Stimulated activated CD4-positive, alpha-beta T cell treated with anti-CD3 and anti-CD28 coated beads, Interleukin-12 subunit alpha, Interleukin-12 subunit beta, amount 100 ng/mL, for 48 hours (primary cell): ENCODE results near the gene TIGD1.

Experiments
- DNase-seq, 3 donors: peaks; one replicate each; pipeline ENCODE4 v3.0.0-alpha.2; 2020; ENCODE audit warnings: low read depth in 2 of 3, low spot score in 1 of 3

Gene TIGD1

DNA sequence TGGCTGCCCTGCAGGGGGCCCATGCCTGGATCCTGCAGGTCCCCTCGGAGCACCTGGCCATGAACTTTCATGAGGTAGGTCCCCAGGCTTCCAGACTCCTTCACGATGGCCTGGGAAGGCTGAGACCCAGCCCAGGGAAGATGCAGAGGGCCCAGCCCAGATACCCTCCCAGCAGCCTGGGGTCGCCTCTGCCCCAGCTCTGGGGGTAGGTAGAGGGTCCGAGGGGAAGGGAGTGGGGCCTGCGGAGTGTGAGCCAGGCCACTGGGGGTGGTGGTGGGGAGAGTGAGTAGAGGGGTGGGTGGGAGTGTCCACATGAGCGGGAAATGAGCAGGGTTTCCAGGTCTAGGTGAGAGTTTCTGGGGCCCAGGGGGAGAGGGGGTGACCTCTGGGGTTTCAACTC lies 25.6 kb downstream of the TIGD1 start:
- no peak for DNase-seq

DNA sequence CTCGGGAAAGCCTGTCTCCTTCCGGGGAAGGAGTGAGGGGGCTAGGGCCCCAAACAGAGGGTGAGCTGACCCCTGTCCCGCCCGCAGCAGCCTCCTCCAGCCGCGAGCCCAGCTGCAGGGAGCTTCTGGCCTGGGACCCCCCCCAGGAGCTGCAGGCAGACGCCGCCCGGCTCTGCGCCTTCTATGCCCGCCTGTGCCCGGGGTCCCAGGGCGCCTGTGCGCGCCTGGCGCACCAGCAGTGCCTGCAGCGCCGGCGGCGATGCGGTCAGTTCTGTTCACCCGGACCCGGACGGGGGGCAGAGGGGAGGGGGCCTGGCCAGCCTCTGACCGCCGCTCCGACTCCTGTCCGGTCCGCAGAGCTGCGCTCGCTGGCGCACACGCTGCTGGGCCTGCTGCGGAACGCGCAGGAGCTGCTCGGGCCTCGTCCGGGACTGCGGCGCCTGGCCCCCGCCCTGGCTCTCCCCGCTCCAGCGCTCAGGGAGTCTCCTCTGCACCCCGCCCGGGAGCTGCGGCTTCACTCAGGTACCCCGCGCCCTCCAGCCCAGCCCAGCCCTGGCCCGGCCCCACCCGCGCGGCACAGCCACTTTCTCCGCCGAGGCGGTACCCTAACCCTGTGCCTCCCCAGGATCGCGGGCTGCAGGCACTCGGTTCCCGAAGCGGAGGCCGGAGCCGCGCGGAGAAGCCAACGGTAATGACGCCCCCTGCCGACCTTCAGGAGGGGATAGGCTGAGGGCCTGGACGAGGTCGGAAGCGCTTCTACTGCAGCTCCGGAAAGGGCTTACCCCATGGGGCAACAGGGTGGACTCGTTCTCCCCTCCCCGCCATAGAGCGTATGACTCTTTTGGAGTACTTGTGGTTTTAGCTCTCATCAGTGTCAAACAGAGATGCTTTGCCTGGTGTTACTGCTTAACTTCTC lies 26.4 kb downstream of the TIGD1 start:
- DNase-seq: peak in 2 of 3 donors; percentile 32 to 33

DNA sequence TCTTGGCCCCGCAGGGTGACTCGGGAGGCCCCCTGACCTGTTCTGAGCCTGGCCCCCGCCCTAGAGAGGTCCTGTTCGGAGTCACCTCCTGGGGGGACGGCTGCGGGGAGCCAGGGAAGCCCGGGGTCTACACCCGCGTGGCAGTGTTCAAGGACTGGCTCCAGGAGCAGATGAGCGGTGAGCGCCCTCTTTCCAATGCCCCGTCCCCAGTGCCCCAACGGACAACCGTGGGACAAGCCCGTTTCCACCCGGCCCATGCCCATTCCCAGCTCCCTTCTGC lies 27.0 kb downstream of the TIGD1 start:
- DNase-seq: no peak

DNA sequence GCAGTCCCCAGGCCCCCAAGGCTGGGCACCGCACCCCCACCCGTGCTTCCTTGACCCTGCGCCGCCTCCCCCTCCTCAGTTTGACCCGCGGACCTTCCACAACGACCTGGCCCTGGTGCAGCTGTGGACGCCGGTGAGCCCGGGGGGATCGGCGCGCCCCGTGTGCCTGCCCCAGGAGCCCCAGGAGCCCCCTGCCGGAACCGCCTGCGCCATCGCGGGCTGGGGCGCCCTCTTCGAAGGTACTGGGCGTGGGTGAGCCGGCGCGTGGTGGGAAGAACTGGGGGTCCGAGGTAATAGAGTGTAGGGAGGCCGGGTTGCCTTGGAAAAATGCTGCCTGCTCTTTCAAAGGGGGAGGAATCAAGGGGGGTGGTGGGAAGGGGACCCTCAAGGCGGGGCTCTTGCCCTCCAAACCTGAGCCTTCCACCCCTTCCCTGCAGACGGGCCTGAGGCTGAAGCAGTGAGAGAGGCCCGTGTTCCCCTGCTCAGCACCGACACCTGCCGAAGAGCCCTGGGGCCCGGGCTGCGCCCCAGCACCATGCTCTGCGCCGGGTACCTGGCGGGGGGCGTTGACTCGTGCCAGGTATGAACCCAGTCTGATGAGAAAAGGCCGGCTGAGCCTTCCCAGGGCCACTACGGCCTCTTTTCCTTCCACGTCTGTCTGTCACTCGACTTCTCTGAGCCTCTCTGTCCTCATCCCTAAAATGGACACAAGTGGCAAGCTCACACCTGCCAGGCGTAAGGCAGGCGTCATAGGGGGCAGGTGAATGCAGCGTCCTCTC lies 27.5 kb downstream of the TIGD1 start:
- no peak for DNase-seq

DNA sequence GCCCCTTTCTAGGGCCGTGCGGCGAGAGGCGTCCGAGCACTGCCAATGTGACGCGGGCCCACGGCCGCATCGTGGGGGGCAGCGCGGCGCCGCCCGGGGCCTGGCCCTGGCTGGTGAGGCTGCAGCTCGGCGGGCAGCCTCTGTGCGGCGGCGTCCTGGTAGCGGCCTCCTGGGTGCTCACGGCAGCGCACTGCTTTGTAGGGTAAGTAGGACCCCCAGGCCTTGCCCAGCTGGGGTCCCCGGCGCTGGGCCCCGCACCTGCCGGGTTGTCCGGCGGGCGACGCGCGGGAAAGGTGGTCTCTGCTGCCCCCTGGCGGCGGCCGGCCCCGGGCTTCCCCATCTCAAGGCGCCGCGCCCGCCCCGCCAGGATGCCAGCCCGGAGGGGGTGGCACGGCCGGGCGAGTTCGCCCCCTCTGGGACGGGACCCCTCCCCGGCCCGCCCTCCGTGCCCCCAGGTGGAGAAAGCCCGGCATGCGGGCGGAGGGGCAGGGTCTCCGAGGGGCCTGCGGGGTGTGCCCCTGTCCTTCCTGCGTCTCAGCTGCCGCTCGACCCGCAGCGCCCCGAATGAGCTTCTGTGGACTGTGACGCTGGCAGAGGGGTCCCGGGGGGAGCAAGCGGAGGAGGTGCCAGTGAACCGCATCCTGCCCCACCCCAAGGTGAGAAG lies 28.3 kb downstream of the TIGD1 start:
- peak; percentile 20 to 58 (median 52) for DNase-seq

DNA sequence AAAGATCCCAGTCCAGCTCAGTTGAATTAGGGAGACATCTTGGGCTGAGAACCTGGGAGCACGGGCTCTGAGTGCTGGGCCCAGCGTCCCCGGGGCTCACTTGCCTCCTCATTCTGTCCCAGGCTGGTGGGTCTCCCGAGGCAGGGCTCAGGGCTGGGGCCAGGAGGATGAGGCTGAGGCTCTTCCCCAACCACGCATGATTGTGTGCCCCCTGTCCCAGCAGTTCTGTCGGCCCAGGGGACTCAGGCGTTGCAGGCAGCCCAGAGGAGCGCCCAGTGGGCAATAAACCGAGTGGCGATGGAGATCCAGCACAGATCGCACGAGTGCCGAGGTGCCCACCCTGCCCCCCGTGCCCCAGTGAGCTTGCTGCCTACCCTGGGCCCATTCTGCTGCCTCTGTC lies 29.3 kb downstream of the TIGD1 start:
- no peak for DNase-seq

DNA sequence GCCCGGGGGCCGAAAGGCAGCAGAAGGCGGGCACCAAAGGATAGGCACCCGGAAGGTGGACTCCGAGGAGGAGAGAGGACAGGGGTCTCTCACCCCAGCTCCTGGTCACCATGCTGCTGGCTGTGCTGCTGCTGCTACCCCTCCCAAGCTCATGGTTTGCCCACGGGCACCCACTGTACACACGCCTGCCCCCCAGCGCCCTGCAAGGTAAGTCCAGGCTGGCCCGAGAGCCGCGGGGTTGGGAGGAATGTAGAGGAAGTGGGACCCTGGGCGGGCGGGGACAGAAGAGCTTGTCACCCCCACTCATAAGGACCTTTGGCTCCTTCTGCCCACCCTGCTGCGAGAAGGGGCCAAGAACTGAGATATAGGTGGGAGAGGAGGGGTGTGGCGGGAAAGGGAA lies 29.9 kb downstream of the TIGD1 start:
- DNase-seq: no peak

DNA sequence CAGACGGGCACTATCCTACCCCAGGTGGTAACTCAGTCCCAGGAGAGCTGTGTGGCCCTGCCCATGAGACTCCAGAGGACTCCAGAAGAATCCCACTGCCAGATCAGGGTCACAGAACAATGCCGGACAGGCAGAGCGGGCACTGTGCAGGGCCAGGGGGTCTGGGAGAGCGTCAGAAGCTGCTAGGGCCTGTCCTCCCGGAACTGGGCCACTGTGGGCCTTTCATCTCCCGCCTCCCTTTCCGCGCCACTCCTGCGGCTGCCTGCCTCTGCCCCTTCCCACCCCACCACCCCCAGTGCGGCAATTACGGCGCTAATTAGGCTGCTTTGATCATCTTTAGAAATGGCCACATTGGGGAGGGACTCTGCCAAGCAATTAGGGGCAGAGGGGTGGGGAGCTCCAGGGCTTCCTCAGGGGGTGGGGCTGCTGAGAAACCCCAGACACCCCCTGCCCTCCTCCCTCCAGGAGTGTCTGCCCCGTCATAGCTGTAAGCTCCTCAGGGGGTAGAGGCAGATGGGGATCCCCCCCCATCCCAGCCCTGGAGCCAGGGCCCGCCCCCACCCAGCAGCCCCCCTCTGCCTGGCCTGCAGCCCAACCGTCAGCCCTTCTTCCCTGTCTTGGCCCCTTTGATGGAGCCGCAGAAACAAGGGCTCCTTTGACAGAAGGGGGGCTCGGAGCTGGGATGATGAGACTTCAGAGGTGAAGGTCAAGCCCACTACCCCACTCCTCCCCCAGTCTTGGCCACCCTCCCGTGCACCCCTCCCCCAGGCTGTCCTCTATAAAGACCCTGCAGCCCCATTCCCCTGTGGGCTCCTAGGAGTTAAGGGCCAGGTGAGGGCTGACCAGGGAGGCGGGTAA lies 30.5 kb downstream of the TIGD1 start, which contains the start of gene PRSS56:
PRSS56 (plus strand) TSS at position 808 of the 858 bp plus-strand sequence. CDS start 211 bp downstream, outside the sequence.
- no peak for DNase-seq

DNA sequence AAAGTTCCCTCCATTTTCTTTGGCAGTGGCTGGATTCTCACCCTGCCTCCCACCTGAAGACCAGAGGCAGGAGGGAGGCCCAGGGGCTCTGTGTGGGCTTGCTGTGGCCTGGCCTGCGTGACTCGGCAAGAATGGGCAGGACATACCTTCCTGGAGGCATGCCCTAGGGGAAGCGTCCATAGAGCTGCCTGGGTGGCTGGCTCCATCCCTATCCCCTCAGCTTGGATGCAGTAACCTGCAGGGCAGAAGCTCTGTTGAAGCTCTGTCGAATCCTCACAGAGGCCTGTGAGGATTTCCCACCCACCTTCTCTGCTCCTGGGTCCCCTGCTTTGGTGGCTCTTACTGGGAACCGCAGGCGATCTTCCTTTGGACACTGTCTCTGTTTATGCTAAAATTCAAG lies 31.5 kb downstream of the TIGD1 start:
- no peak for DNase-seq

DNA sequence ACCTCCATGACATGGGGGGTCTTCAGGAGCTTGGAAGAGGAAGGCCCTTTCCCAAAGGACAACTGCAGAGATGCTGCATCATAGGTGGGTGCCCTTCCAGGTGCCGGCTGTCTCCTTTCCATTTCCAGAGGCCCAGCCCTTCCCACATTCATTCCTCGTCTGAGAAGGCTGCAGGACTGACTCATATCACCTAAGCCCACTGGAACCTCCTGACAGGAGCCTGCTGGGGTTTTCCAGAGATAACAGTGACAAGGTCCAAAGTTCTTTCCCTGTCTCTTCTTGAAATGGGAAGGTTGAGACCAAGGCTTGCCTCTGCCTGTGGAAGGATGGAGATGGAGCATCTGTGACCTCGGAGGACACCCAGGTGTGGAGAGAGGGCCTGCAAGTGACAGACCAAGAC lies 33.8 kb downstream of the TIGD1 start:
- DNase-seq: no peak

DNA sequence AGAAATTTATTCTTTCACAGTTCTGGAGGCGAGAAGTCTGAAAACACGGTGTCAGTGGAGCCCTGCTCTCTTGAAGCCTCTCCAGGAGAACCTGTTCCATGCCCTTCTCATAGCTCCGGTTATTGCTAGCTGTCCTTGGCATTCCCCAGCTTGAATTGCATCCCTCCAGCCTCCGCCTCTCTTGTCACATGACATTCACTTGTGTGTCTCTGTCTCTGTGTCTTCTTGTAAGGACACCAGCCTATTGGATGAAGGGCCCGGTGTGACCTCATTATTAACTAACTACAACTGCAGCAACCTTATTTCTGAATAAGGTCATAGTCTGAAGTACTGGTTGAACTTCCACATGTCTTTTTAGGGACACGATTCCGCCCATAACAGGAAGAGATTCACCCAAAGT lies 34.7 kb downstream of the TIGD1 start:
- DNase-seq: no peak

DNA sequence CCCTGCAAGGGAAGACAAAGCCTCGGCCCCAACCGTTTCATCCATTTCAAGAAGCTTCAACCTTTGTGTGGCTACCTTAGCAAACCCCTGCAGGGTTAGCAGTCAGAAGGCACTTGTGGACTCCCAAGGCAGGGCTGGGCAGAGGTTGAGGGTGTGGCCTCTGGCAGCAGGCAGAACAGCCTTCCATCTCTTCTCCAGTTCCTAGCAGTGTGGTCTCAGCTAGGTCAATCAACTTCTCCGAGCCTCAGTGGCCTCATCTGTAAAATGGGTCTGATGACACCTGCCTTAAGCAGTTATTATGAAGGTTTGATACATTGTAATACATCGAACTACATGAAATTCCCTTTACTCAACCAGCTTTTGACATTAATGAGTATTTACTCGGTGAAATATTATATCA lies 37.0 kb downstream of the TIGD1 start:
- no peak for DNase-seq

DNA sequence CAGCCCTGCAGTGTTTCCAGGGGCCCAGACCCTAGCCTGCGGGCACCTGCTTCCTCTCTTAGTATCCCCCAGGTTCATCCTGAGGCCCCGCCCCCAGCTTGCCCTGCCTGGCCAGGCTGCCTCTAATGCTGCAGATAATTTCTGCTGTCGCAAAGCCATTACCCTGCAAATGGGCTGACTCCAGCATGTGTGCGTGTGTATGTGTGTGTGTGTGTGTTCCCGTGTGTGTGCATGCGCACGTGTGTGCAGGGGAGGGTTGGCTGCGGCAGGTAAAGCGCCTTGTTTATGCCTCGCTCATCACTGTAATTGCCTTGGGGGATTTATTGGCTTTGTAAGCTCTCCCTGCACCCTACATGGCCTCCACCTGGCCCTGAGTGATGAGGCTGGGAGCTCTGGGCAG lies 37.8 kb downstream of the TIGD1 start:
- DNase-seq: no peak

DNA sequence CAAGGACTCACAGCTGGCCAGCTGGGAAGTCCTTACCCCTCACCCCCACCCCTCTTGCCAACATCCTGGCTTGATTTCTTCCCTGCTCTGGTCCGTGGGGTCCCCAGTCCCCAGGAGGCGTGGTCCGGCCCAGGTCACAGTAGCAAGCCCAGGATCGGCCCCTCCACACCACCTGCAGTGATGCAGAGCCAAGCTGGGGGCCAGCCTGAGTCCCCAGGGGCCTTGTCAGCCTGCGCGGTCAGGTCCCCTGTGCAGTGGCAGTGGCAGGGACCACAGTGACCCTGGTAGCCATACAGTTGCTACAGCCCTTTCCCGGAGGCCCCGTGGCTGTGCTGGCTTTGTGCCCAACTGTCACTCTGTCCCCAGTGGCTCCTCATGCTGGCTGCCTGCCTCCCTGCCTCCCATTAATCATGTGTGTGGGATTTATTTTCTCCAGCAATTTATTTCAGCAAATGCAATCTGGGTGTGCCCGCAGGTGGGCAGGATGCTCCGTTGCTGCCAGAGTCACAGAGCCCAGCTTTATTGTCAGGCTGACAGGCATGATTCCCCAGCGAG lies 38.9 kb downstream of the TIGD1 start:
- DNase-seq: no peak

DNA sequence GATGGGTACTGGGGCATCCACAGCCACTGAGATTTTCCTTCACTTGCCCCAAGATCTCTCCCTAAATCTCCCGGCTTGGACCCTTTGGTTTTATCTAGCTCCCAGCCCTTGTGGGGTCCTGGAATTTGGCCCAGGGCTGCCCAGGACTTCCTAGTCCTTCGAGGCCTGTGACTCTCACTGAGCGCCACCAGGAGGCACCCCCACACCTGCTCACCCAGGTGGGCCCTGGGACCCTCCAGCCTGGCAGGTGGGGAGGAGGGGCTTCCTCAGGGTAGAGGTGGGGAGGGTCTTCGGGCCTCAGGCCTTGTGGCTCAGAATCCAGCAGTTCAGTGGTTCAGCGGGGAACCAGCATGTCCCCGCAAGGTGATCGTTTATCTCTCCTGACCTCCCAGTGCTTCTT lies 42.1 kb downstream of the TIGD1 start:
- DNase-seq: no peak

DNA sequence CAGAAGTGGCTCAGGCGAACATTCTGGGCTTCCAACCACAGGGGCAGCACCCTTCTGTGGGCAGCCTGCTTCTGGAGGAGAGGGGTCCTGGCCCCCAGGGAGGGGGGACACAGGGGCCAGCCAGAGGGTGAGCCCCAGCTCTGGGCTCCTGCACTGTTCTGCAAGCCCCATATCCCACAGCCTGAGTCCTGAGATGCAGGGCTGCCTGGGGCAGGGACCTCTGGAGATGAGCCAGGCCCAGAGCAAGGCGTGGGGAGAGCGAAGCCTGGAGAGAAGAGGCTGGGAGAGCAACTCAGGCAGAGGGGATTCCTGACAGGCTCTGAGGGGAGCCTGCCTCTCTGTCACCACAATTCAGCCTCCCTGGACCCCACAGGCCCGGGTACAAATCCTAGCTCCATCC lies 43.6 kb downstream of the TIGD1 start:
- DNase-seq: no peak

DNA sequence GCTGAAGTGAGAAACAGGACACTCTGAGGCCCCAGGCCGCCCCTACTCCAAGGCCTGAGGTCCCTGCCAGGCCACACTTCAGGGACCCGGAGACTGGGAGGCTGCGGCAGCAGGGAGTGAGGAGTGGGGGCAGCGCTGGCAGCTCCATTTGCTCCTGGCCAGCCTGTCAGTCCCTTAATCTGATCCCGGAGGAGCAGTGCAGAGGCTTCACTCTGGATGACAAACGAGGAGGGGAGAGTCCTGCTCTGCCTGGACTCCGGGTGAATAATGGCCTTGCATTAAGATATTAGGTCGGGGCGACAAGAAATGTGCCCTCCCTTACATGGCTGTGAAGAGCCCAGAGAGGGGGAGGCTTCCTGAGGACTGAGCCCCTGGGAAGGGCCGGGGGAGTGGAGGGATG lies 44.5 kb downstream of the TIGD1 start:
- DNase-seq: no peak

DNA sequence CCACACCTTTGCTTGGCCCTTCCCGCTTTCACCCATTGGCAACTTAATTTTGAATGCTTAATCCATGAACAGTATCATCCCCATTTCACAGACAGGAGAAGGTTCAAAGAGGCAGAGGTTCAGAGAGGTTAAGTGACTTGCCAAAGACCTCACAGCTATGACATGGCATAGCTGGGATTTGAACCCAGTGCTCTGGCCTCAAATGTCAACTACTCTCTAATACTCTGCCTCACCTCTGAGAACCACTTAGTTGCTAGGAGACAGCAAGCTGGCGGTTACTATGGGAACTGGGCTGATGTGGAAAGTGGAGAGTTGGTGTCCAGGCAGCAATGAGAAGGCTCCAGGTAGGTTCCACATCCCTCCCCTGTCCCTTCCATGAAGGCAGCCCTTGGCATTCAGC lies 45.9 kb downstream of the TIGD1 start:
- DNase-seq: no peak

DNA sequence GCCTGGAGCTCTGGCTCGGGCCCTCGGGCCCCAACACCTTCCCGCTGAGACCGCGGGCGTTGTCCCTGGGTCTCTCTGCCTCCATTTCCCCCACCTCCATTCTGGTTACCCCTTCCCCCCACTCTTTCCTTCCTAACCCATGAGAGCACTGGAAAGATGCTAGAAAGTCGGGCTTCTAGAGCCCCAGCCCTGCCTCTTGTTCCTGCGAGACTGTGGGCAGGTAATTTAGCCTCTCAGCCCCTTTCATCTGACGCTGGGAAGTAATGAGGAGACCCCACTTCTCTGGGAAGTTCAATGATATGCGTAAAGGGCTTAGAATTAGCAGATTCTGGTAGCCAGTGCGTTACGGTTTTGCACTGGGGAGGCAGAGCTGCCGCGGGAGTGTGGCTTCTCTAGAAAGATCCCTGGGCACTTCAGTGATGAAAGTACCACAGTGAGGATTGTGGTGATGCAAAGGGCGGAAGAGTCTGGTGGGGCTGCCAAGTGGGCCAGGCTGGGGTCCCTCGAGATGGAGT lies 46.5 kb downstream of the TIGD1 start:
- no peak for DNase-seq
